HepG2 (cell line): ENCODE data around the gene GPR31. TPM values are rescaled to one million over a fixed set of nuclear protein-coding genes. Genes with fewer than 3 reads are reported as not detected.

Source experiments
- AGO1 ChIP-seq: fragments of 200-400 bp; formaldehyde crosslinking; IDR thresholded peaks from 2 replicates; pipeline ENCODE4 v1.6.1; 2017; ENCODE audit warnings: mild to moderate bottlenecking, low read depth, low read length, moderate library complexity; ENCODE audit not compliant: poor library complexity, severe bottlenecking
- AHR ChIP-seq: IDR thresholded peaks from 2 replicates; pipeline ENCODE4 v1.6.1; 2018; ENCODE audit warnings: missing genetic modification reagents, missing compliant biosample characterization
- KDM3A ChIP-seq: IDR thresholded peaks from 2 replicates; pipeline ENCODE4 v1.6.1; 2018; ENCODE audit warnings: low read depth, missing compliant biosample characterization
- NR2F6 ChIP-seq, 2 experiments: IDR thresholded peaks; 2 replicates each; pipeline ENCODE4 v1.6.1; 2016; ENCODE audit warnings: antibody characterized with exemption in 1 of 2, mild to moderate bottlenecking in 1 of 2
- SSRP1 ChIP-seq: IDR thresholded peaks from 2 replicates; pipeline ENCODE4 v1.6.1; 2016; ENCODE audit warnings: control low read depth
- XRCC5 ChIP-seq: fragments of 200-400 bp; formaldehyde crosslinking; optimal IDR thresholded peaks from 2 replicates; pipeline ENCODE3; 2017; ENCODE audit warnings: mild to moderate bottlenecking, low read length
- ZNF225 ChIP-seq: sonication (generic); formaldehyde crosslinking; IDR thresholded peaks from 2 replicates; pipeline ENCODE4 v1.4.0; 2020; ENCODE audit warnings: mild to moderate bottlenecking, missing genetic modification reagents
- ZNF335 ChIP-seq: sonication (generic); formaldehyde crosslinking; IDR thresholded peaks from 2 replicates; pipeline ENCODE4 v1.4.0; 2020; ENCODE audit warnings: missing genetic modification reagents
- ZNF605 ChIP-seq: sonication (generic); formaldehyde crosslinking; IDR thresholded peaks from 2 replicates; pipeline ENCODE4 v1.8.0; 2022; ENCODE audit warnings: mild to moderate bottlenecking, missing genetic modification reagents
- ZNF652 ChIP-seq: IDR thresholded peaks from 2 replicates; pipeline ENCODE4 v1.6.1; 2016; ENCODE audit warnings: low read depth, borderline replicate concordance
- ZNF746 ChIP-seq: sonication (generic); formaldehyde crosslinking; IDR thresholded peaks from 2 replicates; pipeline ENCODE4 v1.8.0; 2022; ENCODE audit warnings: mild to moderate bottlenecking, missing genetic modification reagents
- ZNF841 ChIP-seq: sonication (generic); formaldehyde crosslinking; IDR thresholded peaks from 2 replicates; pipeline ENCODE4 v1.8.1; 2023; ENCODE audit warnings: missing genetic modification reagents, borderline replicate concordance
- ZSCAN9 ChIP-seq: IDR thresholded peaks from 2 replicates; pipeline ENCODE4 v1.6.1; 2016; ENCODE audit warnings: borderline replicate concordance
- polyA plus RNA-seq, 8 experiments: library from polyadenylated mRNA; depleted of rRNA in 3 of 8; stranded (reverse) in 7 of 8; unstranded in 1 of 8; fragments of >200 nt; fragmentation: Illumina TruSeq in 4 of 8; extraction: Trizol in 4 of 8; gene quantifications; 2 replicates each; pipeline versions ENCODE4 v1.2.1 to v1.2.3, GENCODE V29; 2011 to 2016; ENCODE audit warnings: low read depth in 4 of 8, missing spikeins in 1 of 8, mixed read lengths in 1 of 8; ENCODE audit not compliant: insufficient read depth in 1 of 8
- total RNA-seq, 5 experiments: library from RNA; depleted of rRNA; stranded (reverse); fragments of >200 nt; fragmentation: Illumina TruSeq; extraction: Trizol; gene quantifications; 2 replicates each; pipeline ENCODE4 v1.2.3, GENCODE V29; 2016; ENCODE audit warnings: low read depth in 1 of 5
- TF ChIP-seq, protein P1 (sequence below), 2 experiments: sonication (generic) in 1 of 2; formaldehyde crosslinking in 1 of 2; IDR thresholded peaks; 2 replicates each; pipeline versions ENCODE4 v1.4.0 to v1.6.1; 2018 to 2020; ENCODE audit warnings: missing genetic modification reagents in 2 of 2, borderline replicate concordance in 1 of 2, low read depth in 1 of 2, mild to moderate bottlenecking in 1 of 2, missing biosample characterization in 1 of 2
- TF ChIP-seq, protein P2 (sequence below): IDR thresholded peaks from 2 replicates; pipeline ENCODE4 v1.6.1; 2018; ENCODE audit warnings: missing genetic modification reagents, mild to moderate bottlenecking, missing compliant biosample characterization
- TF ChIP-seq, protein P3 (sequence below): sonication (generic); formaldehyde crosslinking; IDR thresholded peaks from 2 replicates; pipeline ENCODE4 v1.4.0; 2020; ENCODE audit warnings: missing genetic modification reagents
- TF ChIP-seq, protein P4 (sequence below): sonication (generic); formaldehyde crosslinking; IDR thresholded peaks from 2 replicates; pipeline ENCODE4 v1.4.0; 2020; ENCODE audit warnings: mild to moderate bottlenecking, low read depth, missing genetic modification reagents
- TF ChIP-seq, protein P5 (sequence below): sonication (generic); formaldehyde crosslinking; IDR thresholded peaks from 2 replicates; pipeline ENCODE4 v1.4.0; 2020; ENCODE audit warnings: missing genetic modification reagents
- TF ChIP-seq, protein P6 (sequence below): sonication (generic); formaldehyde crosslinking; IDR thresholded peaks from 2 replicates; pipeline ENCODE4 v1.8.0; 2022; ENCODE audit warnings: mild to moderate bottlenecking, missing genetic modification reagents; ENCODE audit not compliant: insufficient replicate concordance

GPR31 gene
- total and polyA plus RNA-seq, 2 of the 13 experiments (the other 11 are each of a cell fraction or from before 2014, with no cell fraction given) = not detected

GRCh38 chr6:167141667-167142432 lies 15.9 kb downstream of the GPR31 start (continued):
- TF ChIP-seq ZNF225 (CRISPR knock-in tag) = no peak
- peak; percentile 87; the same call in 1 of the 2 replicates for TF ChIP-seq KDM3A (CRISPR knock-in tag)
- 0 out of 2 replicates have a peak, but pooled peaks have one; percentile 37 for TF ChIP-seq ZNF652
- TF ChIP-seq, protein P1, sequence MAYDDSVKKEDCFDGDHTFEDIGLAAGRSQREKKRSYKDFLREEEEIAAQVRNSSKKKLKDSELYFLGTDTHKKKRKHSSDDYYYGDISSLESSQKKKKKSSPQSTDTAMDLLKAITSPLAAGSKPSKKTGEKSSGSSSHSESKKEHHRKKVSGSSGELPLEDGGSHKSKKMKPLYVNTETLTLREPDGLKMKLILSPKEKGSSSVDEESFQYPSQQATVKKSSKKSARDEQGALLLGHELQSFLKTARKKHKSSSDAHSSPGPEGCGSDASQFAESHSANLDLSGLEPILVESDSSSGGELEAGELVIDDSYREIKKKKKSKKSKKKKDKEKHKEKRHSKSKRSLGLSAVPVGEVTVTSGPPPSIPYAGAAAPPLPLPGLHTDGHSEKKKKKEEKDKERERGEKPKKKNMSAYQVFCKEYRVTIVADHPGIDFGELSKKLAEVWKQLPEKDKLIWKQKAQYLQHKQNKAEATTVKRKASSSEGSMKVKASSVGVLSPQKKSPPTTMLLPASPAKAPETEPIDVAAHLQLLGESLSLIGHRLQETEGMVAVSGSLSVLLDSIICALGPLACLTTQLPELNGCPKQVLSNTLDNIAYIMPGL (CRISPR knock-in tag; IDR thresholded peaks at IDR 0.05; ENCODE audit: borderline replicate concordance in 1 of 2, low read depth in 1 of 2) = peak in 1 of 2 experiments; percentile 76; a peak in 2 of 4 replicates
- TF ChIP-seq ZSCAN9 = peak; percentile 51; the same call in 1 of the 2 replicates
- no peak for TF ChIP-seq NR2F6 (IDR thresholded peaks at IDR 0.05)
- peak; percentile 38; the same call in 1 of the 2 replicates for TF ChIP-seq NR2F6 (CRISPR knock-in tag; IDR thresholded peaks at IDR 0.05)
- TF ChIP-seq ZNF841 = no peak
- TF ChIP-seq, protein P2, sequence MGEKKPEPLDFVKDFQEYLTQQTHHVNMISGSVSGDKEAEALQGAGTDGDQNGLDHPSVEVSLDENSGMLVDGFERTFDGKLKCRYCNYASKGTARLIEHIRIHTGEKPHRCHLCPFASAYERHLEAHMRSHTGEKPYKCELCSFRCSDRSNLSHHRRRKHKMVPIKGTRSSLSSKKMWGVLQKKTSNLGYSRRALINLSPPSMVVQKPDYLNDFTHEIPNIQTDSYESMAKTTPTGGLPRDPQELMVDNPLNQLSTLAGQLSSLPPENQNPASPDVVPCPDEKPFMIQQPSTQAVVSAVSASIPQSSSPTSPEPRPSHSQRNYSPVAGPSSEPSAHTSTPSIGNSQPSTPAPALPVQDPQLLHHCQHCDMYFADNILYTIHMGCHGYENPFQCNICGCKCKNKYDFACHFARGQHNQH = peak; percentile 62; the same call in 1 of the 2 replicates
- peak; percentile 84 for TF ChIP-seq ZNF605 (CRISPR knock-in tag)
- TF ChIP-seq, protein P3, sequence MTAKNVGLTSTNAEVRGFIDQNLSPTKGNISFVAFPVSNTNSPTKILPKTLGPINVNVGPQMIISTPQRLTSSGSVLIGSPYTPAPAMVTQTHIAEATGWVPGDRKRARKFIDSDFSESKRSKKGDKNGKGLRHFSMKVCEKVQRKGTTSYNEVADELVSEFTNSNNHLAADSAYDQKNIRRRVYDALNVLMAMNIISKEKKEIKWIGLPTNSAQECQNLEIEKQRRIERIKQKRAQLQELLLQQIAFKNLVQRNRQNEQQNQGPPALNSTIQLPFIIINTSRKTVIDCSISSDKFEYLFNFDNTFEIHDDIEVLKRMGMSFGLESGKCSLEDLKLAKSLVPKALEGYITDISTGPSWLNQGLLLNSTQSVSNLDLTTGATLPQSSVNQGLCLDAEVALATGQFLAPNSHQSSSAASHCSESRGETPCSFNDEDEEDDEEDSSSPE (CRISPR knock-in tag) = no peak
- no peak for TF ChIP-seq SSRP1 (CRISPR knock-in tag)
- TF ChIP-seq ZNF746 (CRISPR knock-in tag) = 0 out of 2 replicates have a peak, but pooled peaks have one; percentile 10
- TF ChIP-seq AHR (CRISPR knock-in tag) = 0 out of 2 replicates have a peak, but pooled peaks have one; percentile 40
- TF ChIP-seq, protein P4, sequence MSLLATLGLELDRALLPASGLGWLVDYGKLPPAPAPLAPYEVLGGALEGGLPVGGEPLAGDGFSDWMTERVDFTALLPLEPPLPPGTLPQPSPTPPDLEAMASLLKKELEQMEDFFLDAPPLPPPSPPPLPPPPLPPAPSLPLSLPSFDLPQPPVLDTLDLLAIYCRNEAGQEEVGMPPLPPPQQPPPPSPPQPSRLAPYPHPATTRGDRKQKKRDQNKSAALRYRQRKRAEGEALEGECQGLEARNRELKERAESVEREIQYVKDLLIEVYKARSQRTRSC (CRISPR knock-in tag) = no peak
- TF ChIP-seq, protein P5, sequence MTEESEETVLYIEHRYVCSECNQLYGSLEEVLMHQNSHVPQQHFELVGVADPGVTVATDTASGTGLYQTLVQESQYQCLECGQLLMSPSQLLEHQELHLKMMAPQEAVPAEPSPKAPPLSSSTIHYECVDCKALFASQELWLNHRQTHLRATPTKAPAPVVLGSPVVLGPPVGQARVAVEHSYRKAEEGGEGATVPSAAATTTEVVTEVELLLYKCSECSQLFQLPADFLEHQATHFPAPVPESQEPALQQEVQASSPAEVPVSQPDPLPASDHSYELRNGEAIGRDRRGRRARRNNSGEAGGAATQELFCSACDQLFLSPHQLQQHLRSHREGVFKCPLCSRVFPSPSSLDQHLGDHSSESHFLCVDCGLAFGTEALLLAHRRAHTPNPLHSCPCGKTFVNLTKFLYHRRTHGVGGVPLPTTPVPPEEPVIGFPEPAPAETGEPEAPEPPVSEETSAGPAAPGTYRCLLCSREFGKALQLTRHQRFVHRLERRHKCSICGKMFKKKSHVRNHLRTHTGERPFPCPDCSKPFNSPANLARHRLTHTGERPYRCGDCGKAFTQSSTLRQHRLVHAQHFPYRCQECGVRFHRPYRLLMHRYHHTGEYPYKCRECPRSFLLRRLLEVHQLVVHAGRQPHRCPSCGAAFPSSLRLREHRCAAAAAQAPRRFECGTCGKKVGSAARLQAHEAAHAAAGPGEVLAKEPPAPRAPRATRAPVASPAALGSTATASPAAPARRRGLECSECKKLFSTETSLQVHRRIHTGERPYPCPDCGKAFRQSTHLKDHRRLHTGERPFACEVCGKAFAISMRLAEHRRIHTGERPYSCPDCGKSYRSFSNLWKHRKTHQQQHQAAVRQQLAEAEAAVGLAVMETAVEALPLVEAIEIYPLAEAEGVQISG (CRISPR knock-in tag) = peak; percentile 45; the same call in 1 of the 2 replicates
- TF ChIP-seq ZNF335 (CRISPR knock-in tag) = peak; percentile 76; the same call in 1 of the 2 replicates
- peak; percentile 59 for TF ChIP-seq AGO1
- TF ChIP-seq XRCC5 = peak; percentile 36
- TF ChIP-seq, protein P6, sequence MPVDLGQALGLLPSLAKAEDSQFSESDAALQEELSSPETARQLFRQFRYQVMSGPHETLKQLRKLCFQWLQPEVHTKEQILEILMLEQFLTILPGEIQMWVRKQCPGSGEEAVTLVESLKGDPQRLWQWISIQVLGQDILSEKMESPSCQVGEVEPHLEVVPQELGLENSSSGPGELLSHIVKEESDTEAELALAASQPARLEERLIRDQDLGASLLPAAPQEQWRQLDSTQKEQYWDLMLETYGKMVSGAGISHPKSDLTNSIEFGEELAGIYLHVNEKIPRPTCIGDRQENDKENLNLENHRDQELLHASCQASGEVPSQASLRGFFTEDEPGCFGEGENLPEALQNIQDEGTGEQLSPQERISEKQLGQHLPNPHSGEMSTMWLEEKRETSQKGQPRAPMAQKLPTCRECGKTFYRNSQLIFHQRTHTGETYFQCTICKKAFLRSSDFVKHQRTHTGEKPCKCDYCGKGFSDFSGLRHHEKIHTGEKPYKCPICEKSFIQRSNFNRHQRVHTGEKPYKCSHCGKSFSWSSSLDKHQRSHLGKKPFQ (CRISPR knock-in tag) = no peak
